RWPE1 (cell line): ENCODE results near the gene SAT1.

Experiments
- CTCF ChIA-PET: fragments of 350-600 bp; sonication (Branson Sonifier 250); formaldehyde crosslinking; extraction: SDS; loops from one replicate; lab custom pipeline; 2021; lab: Yijun Ruan, JAX
- POLR2A ChIA-PET: fragments of 400-600 bp; formaldehyde crosslinking; extraction: SDS; loops from one replicate; lab custom pipeline; 2020; ENCODE audit warnings: antibody characterized with exemption; ENCODE audit not compliant: low non-redundant PET; lab: Yijun Ruan, JAX
- DNase-seq: peaks from one replicate; pipeline ENCODE4 v3.0.0; 2012; ENCODE audit warnings: low spot score
- H3K27ac ChIP-seq: fragments of 450-650 bp; 2 replicates; pipeline ENCODE4 v1.5.1; 2017
- CTCF ChIP-seq: fragments of 450-650 bp; conservative IDR thresholded peaks from 2 replicates; pipeline ENCODE4 v1.5.1; 2017; ENCODE audit warnings: low read depth, mild to moderate bottlenecking

SAT1 gene

GRCh38 chrX:23773601-23774175 lies 9.3 kb upstream of the SAT1 start:
- ChIA-PET CTCF (no interaction called here), POLR2A (no interaction called here)
- H3K27ac ChIP-seq: no peak overlapping the region
- no peak for DNase-seq
- TF ChIP-seq CTCF: no peak

GRCh38 chrX:23776363-23776762 lies 6.6 kb upstream of the SAT1 start:
- no peak for DNase-seq
- CTCF ChIA-PET: no interaction called here
- POLR2A ChIA-PET: no interaction called here
- no peak overlapping the region for H3K27ac ChIP-seq
- TF ChIP-seq CTCF: no peak

- DNase-seq: peak; percentile 13
- ChIA-PET POLR2A (no interaction called here), CTCF (no interaction called here)
- H3K27ac ChIP-seq: peak overlapping the region; percentile 10; the same call in 1 of the 2 replicates
- no peak for TF ChIP-seq CTCF
These were observed 3.9 kb upstream of the SAT1 start for GRCh38 chrX:23779025-23779424.

- H3K27ac ChIP-seq: peak overlapping the region; percentile 91
- CTCF ChIA-PET: interaction anchor here (0.7 to 1.3 kb wide), 7 partner anchors 11 to 121 kb away, joined by 3 to 6 read pairs (median 3); no protein-coding TSS in a partner anchor
These were observed 518 bp upstream of the SAT1 start for GRCh38 chrX:23782455-23782854.

GRCh38 chrX:23783589-23784469 lies 856 bp downstream of the SAT1 start:
- CTCF ChIA-PET: interaction anchor here (0.6 to 1.3 kb wide), 4 partner anchors 16 to 120 kb away, joined by 3 to 5 read pairs (median 4); no protein-coding TSS in a partner anchor
- DNase-seq: no peak

More at GRCh38 chrX:23782455-23782854, 518 bp upstream of the SAT1 start:
- TF ChIP-seq CTCF: no peak
- POLR2A ChIA-PET: interaction anchor here (0.5 to 2.1 kb wide), 7 partner anchors 14 to 125 kb away, joined by 3 to 15 read pairs (median 3); no protein-coding TSS in a partner anchor
- DNase-seq: no peak

More at GRCh38 chrX:23783589-23784469, 856 bp downstream of the SAT1 start:
- TF ChIP-seq CTCF: no peak
- H3K27ac ChIP-seq: peak overlapping the region; percentile 91
- POLR2A ChIA-PET: interaction anchor here (0.6 to 2.1 kb wide), 6 partner anchors 13 to 118 kb away, joined by 3 to 15 read pairs (median 4); partner anchors contain the start of gene ACOT9
